GM12878 (cell line): ENCODE measurements around the gene TRIM16.

Source experiments
- BHLHE40 ChIP-seq, 2 experiments: fragments of 450-650 bp in 1 of 2; IDR thresholded peaks; 2 replicates each; pipeline ENCODE4 v1.6.1; 2011 to 2017; ENCODE audit warnings: low read depth in 2 of 2, borderline replicate concordance in 1 of 2, improper control_type of control experiment in 1 of 2, low read length in 1 of 2, mild to moderate bottlenecking in 1 of 2
- POLR2A ChIP-seq: IDR thresholded peaks from 2 replicates; pipeline ENCODE4 v1.6.1; 2011; ENCODE audit warnings: low read depth, mild to moderate bottlenecking, low read length
- RCOR1 ChIP-seq: conservative IDR thresholded peaks from 2 replicates; pipeline ENCODE4 v1.6.1; 2012; ENCODE audit warnings: low read depth, low read length, improper control_type of control experiment

- TF ChIP-seq BHLHE40 (IDR thresholded peaks at IDR 0.05; ENCODE audit: borderline replicate concordance in 1 of 2, low read depth in 2 of 2, low read length in 1 of 2) (no peak), POLR2A (no peak), RCOR1 (no peak)
These were observed 29.1 kb downstream of the TRIM16 start for GRCh38 chr17:15654886-15655561.
